B cell (primary cell): ENCODE results near the gene GLCCI1.

Experiments used
- EZH2 ChIP-seq: IDR thresholded peaks from 2 replicates; pipeline ENCODE4 v1.6.1; 2012; ENCODE audit warnings: borderline replicate concordance, low read depth, mild to moderate bottlenecking, moderate library complexity, low read length; ENCODE audit not compliant: insufficient read depth, poor library complexity, severe bottlenecking
- TF ChIP-seq, protein P1 (sequence below): fragments of 200-600 bp; IDR thresholded peaks from one replicate; pipeline ENCODE4 v1.8.0; 2022; ENCODE audit warnings: antibody characterized with exemption, mild to moderate bottlenecking

DNA sequence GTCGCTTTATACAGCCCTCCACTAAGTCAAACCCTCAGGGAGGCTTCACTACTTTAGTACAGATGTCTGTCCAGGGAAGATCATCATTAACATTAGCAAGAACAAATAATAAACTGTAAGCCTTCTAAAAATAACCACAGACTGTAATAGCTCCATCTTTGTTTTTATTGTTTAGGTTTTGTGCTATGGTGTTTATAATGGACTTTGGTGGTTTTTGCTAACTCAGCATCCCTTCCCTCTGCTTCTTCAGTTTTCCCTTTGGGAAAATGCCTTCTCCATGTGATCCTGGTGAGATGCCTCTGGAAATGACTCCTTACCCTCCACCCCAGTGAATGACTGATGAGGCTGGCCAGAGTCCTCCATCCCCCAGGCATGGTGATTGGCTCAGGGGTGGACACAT is 162.1 kb downstream of the GLCCI1 start:
- TF ChIP-seq, protein P1, sequence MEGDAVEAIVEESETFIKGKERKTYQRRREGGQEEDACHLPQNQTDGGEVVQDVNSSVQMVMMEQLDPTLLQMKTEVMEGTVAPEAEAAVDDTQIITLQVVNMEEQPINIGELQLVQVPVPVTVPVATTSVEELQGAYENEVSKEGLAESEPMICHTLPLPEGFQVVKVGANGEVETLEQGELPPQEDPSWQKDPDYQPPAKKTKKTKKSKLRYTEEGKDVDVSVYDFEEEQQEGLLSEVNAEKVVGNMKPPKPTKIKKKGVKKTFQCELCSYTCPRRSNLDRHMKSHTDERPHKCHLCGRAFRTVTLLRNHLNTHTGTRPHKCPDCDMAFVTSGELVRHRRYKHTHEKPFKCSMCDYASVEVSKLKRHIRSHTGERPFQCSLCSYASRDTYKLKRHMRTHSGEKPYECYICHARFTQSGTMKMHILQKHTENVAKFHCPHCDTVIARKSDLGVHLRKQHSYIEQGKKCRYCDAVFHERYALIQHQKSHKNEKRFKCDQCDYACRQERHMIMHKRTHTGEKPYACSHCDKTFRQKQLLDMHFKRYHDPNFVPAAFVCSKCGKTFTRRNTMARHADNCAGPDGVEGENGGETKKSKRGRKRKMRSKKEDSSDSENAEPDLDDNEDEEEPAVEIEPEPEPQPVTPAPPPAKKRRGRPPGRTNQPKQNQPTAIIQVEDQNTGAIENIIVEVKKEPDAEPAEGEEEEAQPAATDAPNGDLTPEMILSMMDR: no peak
- no peak for TF ChIP-seq EZH2
